CD4-positive, CD25-positive, alpha-beta regulatory T cell (primary cell): ENCODE measurements around the gene GALR3. TPM values are rescaled to one million over a fixed set of nuclear protein-coding genes. Genes with fewer than 3 reads are reported as not detected.

Source experiments
- ATAC-seq, 2 donors: fragments of 150-1000 bp; cut with Tn5 transposase; one replicate each; pipeline ENCODE4 v1.10.0; 2021; ENCODE audit warnings: low read depth in 2 of 2, moderate number of reproducible peaks in 2 of 2, moderate library complexity in 1 of 2
- DNase-seq, 3 donors: peaks; one replicate each; pipeline versions ENCODE4 v3.0.0 to v3.0.0-alpha.2; 2012 to 2022; ENCODE audit warnings: mixed read lengths in 1 of 3
- H3K27ac ChIP-seq: one replicate; pipeline ENCODE4 v1.7.0; 2013; ENCODE audit warnings: mild to moderate bottlenecking, low read length; ENCODE audit not compliant: insufficient read depth, poor library complexity, severe bottlenecking
- H3K27me3 ChIP-seq: one replicate; pipeline ENCODE4 v1.7.0; 2013; ENCODE audit warnings: low read length; ENCODE audit not compliant: control insufficient read depth, insufficient read depth
- H3K36me3 ChIP-seq: one replicate; pipeline ENCODE4 v1.7.0; 2013; ENCODE audit warnings: mild to moderate bottlenecking, low read length, moderate library complexity; ENCODE audit not compliant: control insufficient read depth, insufficient read depth
- H3K4me1 ChIP-seq: 2 replicates; pipeline ENCODE4 v1.7.0; 2013; ENCODE audit warnings: mild to moderate bottlenecking, low read length; ENCODE audit not compliant: insufficient read depth, control insufficient read depth, poor library complexity, severe bottlenecking
- H3K4me3 ChIP-seq: one replicate; pipeline ENCODE4 v1.7.0; 2013; ENCODE audit warnings: low read depth, mild to moderate bottlenecking, low read length, moderate library complexity
- H3K9me3 ChIP-seq, 2 experiments: 1 replicate in 1 of 2; 2 replicates in 1 of 2; pipeline ENCODE4 v1.7.0; 2013; ENCODE audit warnings: low read length in 2 of 2, mild to moderate bottlenecking in 1 of 2, moderate library complexity in 1 of 2; ENCODE audit not compliant: control insufficient read depth in 2 of 2
- H3K27ac Mint-ChIP-seq, 3 donors: one replicate each; pipeline ENCODE4 v1.8.0; 2020 to 2022; ENCODE audit warnings: mild to moderate bottlenecking in 3 of 3, mixed read lengths in 3 of 3, moderate library complexity in 2 of 3
- H3K27me3 Mint-ChIP-seq: one replicate; pipeline ENCODE4 v1.8.0; 2022; ENCODE audit warnings: mild to moderate bottlenecking, mixed read lengths
- H3K36me3 Mint-ChIP-seq: one replicate; pipeline ENCODE4 v1.8.0; 2020; ENCODE audit warnings: mixed read lengths
- H3K4me1 Mint-ChIP-seq, 4 donors: one replicate each; pipeline ENCODE4 v1.8.0; 2020 to 2022; ENCODE audit warnings: mixed read lengths in 4 of 4, mild to moderate bottlenecking in 1 of 4
- H3K4me3 Mint-ChIP-seq, 4 donors: one replicate each; pipeline ENCODE4 v1.8.0; 2020 to 2022; ENCODE audit warnings: mild to moderate bottlenecking in 4 of 4, mixed read lengths in 4 of 4, moderate library complexity in 3 of 4
- H3K9me3 Mint-ChIP-seq, 7 donors: one replicate each; pipeline ENCODE4 v1.8.0; 2020 to 2022; ENCODE audit warnings: mixed read lengths in 7 of 7, mild to moderate bottlenecking in 3 of 7, moderate library complexity in 2 of 7
- polyA plus RNA-seq, 4 donors: library from polyadenylated mRNA; unstranded; fragments of 300-500 nt; fragmentation: Illumina TruSeq; gene quantifications; one replicate each; pipeline ENCODE4 v1.2.3, GENCODE V29; 2021
- total RNA-seq: library from RNA; stranded (reverse); gene quantifications from one replicate; pipeline ENCODE4 v1.2.3, GENCODE V29; 2022

The GALR3 gene
- total and polyA plus RNA-seq, 5 donors from 2014 or later, result not detected

GRCh38 chr22:37804352-37804880 is 18.8 kb upstream of the GALR3 start:
- Mint-ChIP-seq H3K36me3 (no peaks in the 10 kb centered on the region), H3K27me3 (peaks cover 77% of the 10 kb centered on the region), H3K9me3 (peaks cover 0 to 3% (median 0%) of the 10 kb centered on the region in 7 donors), H3K4me3 (peak overlapping the region; percentile 62 to 75 (median 66)), H3K4me1 (peaks cover 14 to 50% (median 24%) of the 10 kb centered on the region in 4 donors), H3K27ac (no peak overlapping the region)
- Histone ChIP-seq H3K27me3 (peaks cover 16% of the 10 kb centered on the region), H3K4me1 (peaks cover 50% of the 10 kb centered on the region), H3K27ac (no peak overlapping the region), H3K36me3 (no peaks in the 10 kb centered on the region), H3K9me3 (no peaks in the 10 kb centered on the region), H3K4me3 (no peak overlapping the region)
- no peak for ATAC-seq
- DNase-seq, result no peak

DNA sequence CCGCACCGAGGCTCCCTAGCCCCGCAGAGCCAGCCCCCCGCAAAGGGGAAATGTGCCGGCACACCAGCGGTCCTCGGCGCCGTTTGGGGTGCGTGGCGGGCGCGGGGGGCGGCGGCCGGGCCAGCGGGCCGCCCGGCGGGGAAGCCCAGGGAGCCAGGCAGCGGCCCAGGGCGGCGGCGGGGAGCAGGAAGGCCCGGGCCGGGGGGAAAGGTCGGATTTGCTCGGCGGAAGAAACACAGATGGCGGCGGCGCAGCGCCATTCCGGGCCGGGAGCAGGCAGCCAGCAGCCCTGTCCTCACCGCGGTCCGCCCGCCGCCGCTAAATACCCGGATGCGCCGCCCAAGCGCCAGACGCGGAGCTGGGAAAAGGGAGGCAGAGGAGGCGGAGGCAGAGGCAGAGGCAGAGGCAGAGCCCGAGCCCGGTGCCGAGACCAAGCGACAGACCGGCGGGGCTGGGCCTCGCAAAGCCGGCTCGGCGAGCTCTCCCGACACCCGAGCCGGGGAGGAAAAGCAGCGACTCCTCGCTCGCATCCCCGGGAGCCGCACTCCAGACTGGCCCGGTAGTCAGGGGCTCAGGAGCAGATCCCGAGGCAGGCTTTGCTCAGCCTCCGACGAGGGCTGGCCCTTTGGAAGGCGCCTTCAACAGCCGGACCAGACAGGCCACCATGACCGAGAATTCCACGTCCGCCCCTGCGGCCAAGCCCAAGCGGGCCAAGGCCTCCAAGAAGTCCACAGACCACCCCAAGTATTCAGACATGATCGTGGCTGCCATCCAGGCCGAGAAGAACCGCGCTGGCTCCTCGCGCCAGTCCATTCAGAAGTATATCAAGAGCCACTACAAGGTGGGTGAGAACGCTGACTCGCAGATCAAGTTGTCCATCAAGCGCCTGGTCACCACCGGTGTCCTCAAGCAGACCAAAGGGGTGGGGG is 18.0 kb upstream of the GALR3 start:
- Mint-ChIP-seq H3K27ac (peak overlapping the region in 1 of 3 donors; percentile 14), H3K9me3 (peaks cover 0 to 3% (median 0%) of the 10 kb centered on the region in 7 donors), H3K27me3 (peaks cover 80% of the 10 kb centered on the region), H3K4me3 (peak overlapping the region; percentile 52 to 80 (median 73)), H3K36me3 (no peaks in the 10 kb centered on the region), H3K4me1 (peaks cover 14 to 50% (median 24%) of the 10 kb centered on the region in 4 donors)
- peaks cover 20% of the 10 kb centered on the region for H3K27me3 ChIP-seq
- no peak overlapping the region for H3K4me3 ChIP-seq
- H3K36me3 ChIP-seq, result no peaks in the 10 kb centered on the region
- H3K9me3 ChIP-seq, result no peaks in the 10 kb centered on the region
- H3K4me1 ChIP-seq, result peaks cover 50% of the 10 kb centered on the region
- H3K27ac ChIP-seq, result no peak overlapping the region
- peak; percentile 20 to 23 for ATAC-seq
- DNase-seq, result peak; percentile 27 to 60 (median 45)

GRCh38 chr22:37805810-37806277 is 17.3 kb upstream of the GALR3 start:
- H3K27me3 Mint-ChIP-seq, result peaks cover 74% of the 10 kb centered on the region
- H3K4me3 Mint-ChIP-seq, result peak overlapping the region; percentile 52 to 80 (median 73)
- Histone ChIP-seq H3K27me3 (peaks cover 20% of the 10 kb centered on the region), H3K36me3 (no peaks in the 10 kb centered on the region), H3K9me3 (no peaks in the 10 kb centered on the region), H3K4me3 (no peak overlapping the region), H3K27ac (no peak overlapping the region), H3K4me1 (peaks cover 50% of the 10 kb centered on the region)
- H3K4me1 Mint-ChIP-seq, result peaks cover 14 to 50% (median 24%) of the 10 kb centered on the region in 4 donors
- DNase-seq (no peak), ATAC-seq (no peak)
- peaks cover 0 to 3% (median 0%) of the 10 kb centered on the region in 7 donors for H3K9me3 Mint-ChIP-seq
- no peaks in the 10 kb centered on the region for H3K36me3 Mint-ChIP-seq
- peak overlapping the region in 1 of 3 donors; percentile 77 for H3K27ac Mint-ChIP-seq

DNA sequence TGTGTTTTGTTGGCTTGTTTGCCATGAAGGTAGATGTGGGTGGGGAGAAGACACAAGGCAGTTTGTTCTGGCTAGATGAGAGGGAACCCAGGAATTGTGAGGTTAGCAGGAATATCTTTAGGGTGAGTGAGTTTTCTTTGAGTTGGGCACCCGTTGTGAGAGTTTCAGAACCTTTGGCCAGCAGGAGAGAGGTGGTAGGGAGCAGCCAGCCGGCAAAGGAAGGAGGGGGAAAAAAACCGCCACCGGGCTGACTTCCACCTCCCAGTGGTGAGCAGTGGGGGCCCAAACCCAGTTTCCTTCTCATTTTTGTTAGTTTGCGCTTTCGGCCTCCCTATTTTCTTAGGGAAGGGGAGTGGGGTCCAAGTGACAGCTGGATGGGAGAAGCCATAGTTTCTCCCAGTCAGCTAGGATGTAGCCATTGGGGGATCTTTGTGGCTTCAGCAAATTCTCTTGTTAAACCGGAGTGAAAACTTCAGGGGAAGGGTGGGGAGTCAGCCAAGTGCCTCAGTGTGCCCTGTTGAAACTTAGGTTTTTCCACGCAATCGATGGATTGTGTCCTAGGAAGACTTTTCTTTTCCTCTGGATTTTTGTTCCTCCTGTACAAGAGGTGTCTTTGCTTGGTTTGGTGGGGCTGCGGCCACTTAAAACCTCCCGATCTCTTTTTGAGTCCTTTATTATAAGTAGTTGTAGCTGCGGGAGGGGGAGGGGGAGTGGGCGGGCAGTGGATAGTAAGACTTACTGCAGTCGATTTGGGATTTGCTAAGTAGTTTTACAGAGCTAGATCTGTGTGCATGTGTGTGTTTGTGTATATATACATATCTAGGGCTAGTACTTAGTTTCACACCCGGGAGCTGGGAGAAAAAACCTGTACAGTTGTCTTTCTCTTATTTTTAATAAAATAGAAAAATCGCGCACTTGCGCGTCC is 16.5 kb upstream of the GALR3 start:
- Histone ChIP-seq H3K4me3 (no peak overlapping the region), H3K4me1 (peaks cover 50% of the 10 kb centered on the region), H3K9me3 (no peaks in the 10 kb centered on the region), H3K27me3 (peaks cover 20% of the 10 kb centered on the region), H3K27ac (no peak overlapping the region), H3K36me3 (no peaks in the 10 kb centered on the region)
- no peak for ATAC-seq
- Mint-ChIP-seq H3K4me3 (peak overlapping the region; percentile 53 to 80 (median 70)), H3K36me3 (no peaks in the 10 kb centered on the region), H3K27me3 (peaks cover 74% of the 10 kb centered on the region), H3K27ac (no peak overlapping the region), H3K4me1 (peaks cover 14 to 50% (median 24%) of the 10 kb centered on the region in 4 donors), H3K9me3 (peaks cover 0 to 3% (median 0%) of the 10 kb centered on the region in 7 donors)
- no peak for DNase-seq

- Mint-ChIP-seq H3K27ac (no peak within 1 kb of the TSS), H3K4me3 (peak within 1 kb of the TSS; percentile 68 to 86 (median 78)), H3K9me3 (peaks cover 0 to 3% (median 0%) of the 10 kb centered on the region in 7 donors), H3K4me1 (peaks cover 12 to 46% (median 24%) of the 10 kb centered on the region in 4 donors), H3K27me3 (peaks cover 67% of the 10 kb centered on the region), H3K36me3 (no peaks in the 10 kb centered on the region)
- peaks cover 20% of the 10 kb centered on the region for H3K27me3 ChIP-seq
- H3K27ac ChIP-seq, result no peak within 1 kb of the TSS
- no peaks in the 10 kb centered on the region for H3K9me3 ChIP-seq
- peak within 1 kb of the TSS; percentile 5 for H3K4me3 ChIP-seq
- peak; percentile 59 to 95 (median 67) for DNase-seq
- H3K4me1 ChIP-seq, result peaks cover 42% of the 10 kb centered on the region
- ATAC-seq, result peak; percentile 82 to 85
- H3K36me3 ChIP-seq, result no peaks in the 10 kb centered on the region
Observed at GRCh38 chr22:37807410-37808293, 15.5 kb upstream of the GALR3 start, which contains the start of gene GCAT. TSS of gene GCAT (plus strand) at chr22:37807934. CDS start at chr22:37807968, 34 bp downstream.

DNA sequence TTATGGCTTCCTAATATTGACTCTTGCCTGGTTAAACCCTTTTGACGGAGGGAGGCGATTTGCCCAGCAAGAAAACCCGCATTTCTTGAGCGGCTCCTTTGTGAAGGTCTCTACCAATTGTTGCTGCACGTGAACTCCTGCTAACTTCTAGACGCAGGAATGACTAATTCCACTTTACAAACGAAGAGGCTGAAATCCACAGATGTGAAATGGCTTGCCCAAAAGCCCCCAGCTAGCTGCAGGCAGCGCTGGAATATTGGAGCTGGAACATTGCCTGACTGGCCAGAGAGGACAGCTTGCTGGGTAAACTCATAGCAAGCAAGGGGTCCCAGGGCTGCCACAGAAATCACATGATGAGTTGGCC is 14.9 kb upstream of the GALR3 start:
- Mint-ChIP-seq H3K36me3 (no peaks in the 10 kb centered on the region), H3K27ac (no peak overlapping the region)
- peak overlapping the region; percentile 5 for H3K4me3 ChIP-seq

More for the DNA sequence above, 14.9 kb upstream of the GALR3 start:
- peaks cover 0 to 3% (median 0%) of the 10 kb centered on the region in 7 donors for H3K9me3 Mint-ChIP-seq
- H3K27ac ChIP-seq, result no peak overlapping the region
- H3K4me1 Mint-ChIP-seq, result peaks cover 8 to 40% (median 24%) of the 10 kb centered on the region in 4 donors
- DNase-seq (no peak), ATAC-seq (peak in 1 of 2 donors; percentile 4)
- H3K27me3 ChIP-seq, result peaks cover 20% of the 10 kb centered on the region
- H3K27me3 Mint-ChIP-seq, result peaks cover 60% of the 10 kb centered on the region
- no peaks in the 10 kb centered on the region for H3K9me3 ChIP-seq
- peaks cover 36% of the 10 kb centered on the region for H3K4me1 ChIP-seq
- H3K36me3 ChIP-seq, result no peaks in the 10 kb centered on the region
- H3K4me3 Mint-ChIP-seq, result peak overlapping the region; percentile 68 to 86 (median 78)
